ENCODE results near the gene PLEKHG5. TPM values are rescaled to one million over a fixed set of nuclear protein-coding genes. Genes with fewer than 3 reads are reported as not detected.
A peak's percentile ranks its signal among the peaks of the same experiment; 100 is the strongest.

The PLEKHG5 gene
- polyA plus RNA-seq, 3 donors: 0.03 TPM; not detected in 2

DNA sequence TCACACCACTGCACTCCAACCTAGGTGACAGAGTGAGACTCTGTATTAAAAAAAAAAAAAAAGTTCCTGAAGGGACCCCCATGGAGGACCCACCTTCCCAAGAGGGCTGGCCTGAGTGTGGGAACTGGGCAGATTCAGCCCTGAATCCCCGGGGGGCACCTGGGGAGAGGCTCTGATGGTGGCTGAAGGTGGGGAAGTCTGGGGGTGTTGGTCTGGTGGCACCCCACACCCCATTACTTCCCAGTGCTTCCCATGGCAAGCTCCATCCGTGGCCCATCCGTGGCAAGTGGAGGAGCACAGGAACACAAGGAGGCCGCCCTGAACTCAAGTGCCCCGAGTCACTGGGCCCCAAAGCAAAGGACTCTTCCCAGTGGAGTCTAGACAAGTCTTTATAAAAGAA is 24.7 kb downstream of the PLEKHG5 start:
- H3K4me1 ChIP-seq (ENCODE audit: control insufficient read depth in 1 of 2, insufficient read depth in 2 of 2, low read length in 2 of 2): no peaks in the 10 kb centered on the region
- DNase-seq: no peak

DNA sequence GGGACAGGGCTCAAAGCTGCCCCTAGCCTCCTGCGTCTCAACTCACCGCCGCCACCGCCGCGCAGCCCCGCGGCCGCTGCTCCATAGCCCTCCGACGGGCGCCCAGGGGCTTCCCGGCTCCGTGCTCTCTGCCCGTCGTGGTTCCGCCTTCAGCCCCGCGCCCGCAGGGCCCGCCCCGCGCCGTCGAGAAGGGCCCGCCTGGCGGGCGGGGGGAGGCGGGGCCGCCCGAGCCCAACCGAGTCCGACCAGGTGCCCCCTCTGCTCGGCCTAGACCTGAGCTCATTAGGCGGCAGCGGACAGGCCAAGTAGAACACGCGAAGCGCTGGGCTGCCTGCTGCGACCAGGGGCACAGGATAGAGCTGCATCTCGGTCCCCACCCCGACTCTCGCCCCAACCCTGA is 25.4 kb downstream of the PLEKHG5 start, which contains the start of gene TNFRSF25:
TSS of gene TNFRSF25 (minus strand) at position 151 of the 400 bp plus-strand sequence. CDS start at position 85, 66 bp downstream.
- DNase-seq: no peak
- Histone ChIP-seq H3K36me3 (replicated peaks in 1 of 2; ENCODE audit: control insufficient read depth in 1 of 2, insufficient read depth in 2 of 2, low read length in 2 of 2) (no peaks in the 10 kb centered on the region), H3K27me3 (ENCODE audit: control insufficient read depth in 2 of 2, insufficient read depth in 2 of 2, low read length in 2 of 2) (peaks cover 0 to 29% of the 10 kb centered on the region in 2 donors), H3K9me3 (replicated peaks in 1 of 2; ENCODE audit: control insufficient read depth in 1 of 2, insufficient read depth in 1 of 2, low read length in 2 of 2) (no peaks in the 10 kb centered on the region), H3K9ac (ENCODE audit: insufficient read depth, low read length, poor library complexity, severe bottlenecking) (no peak within 1 kb of the TSS), H4K20me1 (ENCODE audit: insufficient read depth, low read length) (no peaks in the 10 kb centered on the region), H3K4me1 (ENCODE audit: control insufficient read depth in 1 of 2, insufficient read depth in 2 of 2, low read length in 2 of 2) (no peaks in the 10 kb centered on the region), H2AFZ (ENCODE audit: insufficient read depth, low read depth, low read length, poor library complexity, severe bottlenecking) (no peak within 1 kb of the TSS), H3K79me2 (ENCODE audit: insufficient read depth, low read length) (no peaks in the 10 kb centered on the region), H3K4me2 (replicated peaks; ENCODE audit: extremely low read depth, low read length, poor library complexity, severe bottlenecking) (peak within 1 kb of the TSS; percentile 33), H3K27ac (ENCODE audit: low read depth in 1 of 2, low read length in 2 of 2) (no peak within 1 kb of the TSS), H3K4me3 (replicated peaks in 1 of 3; ENCODE audit: low read depth in 2 of 3, low read length in 3 of 3) (peak within 1 kb of the TSS in 1 of 3 experiments; percentile 32)
- H3K27ac Mint-ChIP-seq: no peak within 1 kb of the TSS
- peaks cover 3% of the 10 kb centered on the region for H3K4me1 Mint-ChIP-seq
- intact Hi-C loops (cut with micrococcal nuclease): no loop called here
- peak within 1 kb of the TSS; percentile 51 to 70 for H3K4me3 Mint-ChIP-seq
- H3K36me3 Mint-ChIP-seq: no peaks in the 10 kb centered on the region
- WGBS (ENCODE audit: insufficient coverage): 5% methylated on average over 40 of the region's 43 CpGs
- TF ChIP-seq, protein P1, sequence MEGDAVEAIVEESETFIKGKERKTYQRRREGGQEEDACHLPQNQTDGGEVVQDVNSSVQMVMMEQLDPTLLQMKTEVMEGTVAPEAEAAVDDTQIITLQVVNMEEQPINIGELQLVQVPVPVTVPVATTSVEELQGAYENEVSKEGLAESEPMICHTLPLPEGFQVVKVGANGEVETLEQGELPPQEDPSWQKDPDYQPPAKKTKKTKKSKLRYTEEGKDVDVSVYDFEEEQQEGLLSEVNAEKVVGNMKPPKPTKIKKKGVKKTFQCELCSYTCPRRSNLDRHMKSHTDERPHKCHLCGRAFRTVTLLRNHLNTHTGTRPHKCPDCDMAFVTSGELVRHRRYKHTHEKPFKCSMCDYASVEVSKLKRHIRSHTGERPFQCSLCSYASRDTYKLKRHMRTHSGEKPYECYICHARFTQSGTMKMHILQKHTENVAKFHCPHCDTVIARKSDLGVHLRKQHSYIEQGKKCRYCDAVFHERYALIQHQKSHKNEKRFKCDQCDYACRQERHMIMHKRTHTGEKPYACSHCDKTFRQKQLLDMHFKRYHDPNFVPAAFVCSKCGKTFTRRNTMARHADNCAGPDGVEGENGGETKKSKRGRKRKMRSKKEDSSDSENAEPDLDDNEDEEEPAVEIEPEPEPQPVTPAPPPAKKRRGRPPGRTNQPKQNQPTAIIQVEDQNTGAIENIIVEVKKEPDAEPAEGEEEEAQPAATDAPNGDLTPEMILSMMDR (IDR thresholded peaks at IDR 0.05): no peak
- H3K27me3 Mint-ChIP-seq (ENCODE audit: low read depth in 3 of 3): peaks cover 22 to 44% (median 31%) of the 10 kb centered on the region in 3 donors
- peaks cover 0 to 6% (median 0%) of the 10 kb centered on the region in 7 donors for H3K9me3 Mint-ChIP-seq

More for the DNA sequence above, 24.7 kb downstream of the PLEKHG5 start:
- Histone ChIP-seq H3K4me3 (replicated peaks in 1 of 3; ENCODE audit: low read depth in 2 of 3, low read length in 3 of 3) (no peak overlapping the region), H3K27me3 (ENCODE audit: control insufficient read depth in 2 of 2, insufficient read depth in 2 of 2, low read length in 2 of 2) (peaks cover 0 to 29% of the 10 kb centered on the region in 2 donors), H2AFZ (ENCODE audit: insufficient read depth, low read depth, low read length, poor library complexity, severe bottlenecking) (no peak overlapping the region), H3K4me2 (replicated peaks; ENCODE audit: extremely low read depth, low read length, poor library complexity, severe bottlenecking) (no peak overlapping the region), H3K9me3 (replicated peaks in 1 of 2; ENCODE audit: control insufficient read depth in 1 of 2, insufficient read depth in 1 of 2, low read length in 2 of 2) (peaks cover 0 to 2% of the 10 kb centered on the region in 2 donors), H3K36me3 (replicated peaks in 1 of 2; ENCODE audit: control insufficient read depth in 1 of 2, insufficient read depth in 2 of 2, low read length in 2 of 2) (no peaks in the 10 kb centered on the region), H4K20me1 (ENCODE audit: insufficient read depth, low read length) (no peaks in the 10 kb centered on the region), H3K27ac (ENCODE audit: low read depth in 1 of 2, low read length in 2 of 2) (no peak overlapping the region), H3K9ac (ENCODE audit: insufficient read depth, low read length, poor library complexity, severe bottlenecking) (no peak overlapping the region), H3K79me2 (ENCODE audit: insufficient read depth, low read length) (no peaks in the 10 kb centered on the region)
- Mint-ChIP-seq H3K27ac (no peak overlapping the region), H3K9me3 (peaks cover 0 to 6% (median 0%) of the 10 kb centered on the region in 7 donors), H3K36me3 (no peaks in the 10 kb centered on the region), H3K4me3 (peak overlapping the region in 1 of 2 donors; percentile 30), H3K4me1 (peaks cover 3% of the 10 kb centered on the region), H3K27me3 (ENCODE audit: low read depth in 3 of 3) (peaks cover 22 to 38% (median 29%) of the 10 kb centered on the region in 3 donors)
- TF ChIP-seq, protein P1 (IDR thresholded peaks at IDR 0.05): no peak
- WGBS (ENCODE audit: insufficient coverage): 92% methylated on average over 2 of the region's 5 CpGs
- intact Hi-C loops (cut with micrococcal nuclease): no loop called here

Data from CD14-positive monocyte (primary cell).